ENCODE results near the gene ABCD1. TPM values are rescaled to one million over a fixed set of nuclear protein-coding genes. Genes with fewer than 3 reads are reported as not detected.

The ABCD1 gene
- total and polyA plus RNA-seq, 9 donors, result 1.4 to 11.1 (median 8.3) TPM

DNA sequence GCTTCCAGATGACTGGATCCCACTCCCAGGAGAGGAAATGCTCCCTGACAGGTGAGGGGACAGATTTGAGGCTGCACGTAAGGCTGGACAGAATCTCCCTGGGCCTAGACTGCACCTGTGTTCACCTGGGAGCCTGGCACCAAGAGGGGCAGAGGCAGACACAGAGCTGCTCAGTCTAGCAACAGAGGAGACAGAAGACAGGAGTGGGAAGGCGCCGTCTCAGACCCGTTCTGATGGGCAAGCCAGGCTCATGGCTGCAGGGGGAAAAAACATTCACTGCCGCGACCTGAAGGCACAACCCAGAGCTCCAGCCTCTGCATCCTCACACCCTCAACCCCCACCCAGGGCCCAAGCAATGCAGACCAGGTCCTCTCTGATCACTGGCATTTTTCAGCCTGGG lies 17.2 kb upstream of the ABCD1 start:
- TF ChIP-seq EP300 (IDR thresholded peaks at IDR 0.05), result no peak
- TF ChIP-seq, protein P1, sequence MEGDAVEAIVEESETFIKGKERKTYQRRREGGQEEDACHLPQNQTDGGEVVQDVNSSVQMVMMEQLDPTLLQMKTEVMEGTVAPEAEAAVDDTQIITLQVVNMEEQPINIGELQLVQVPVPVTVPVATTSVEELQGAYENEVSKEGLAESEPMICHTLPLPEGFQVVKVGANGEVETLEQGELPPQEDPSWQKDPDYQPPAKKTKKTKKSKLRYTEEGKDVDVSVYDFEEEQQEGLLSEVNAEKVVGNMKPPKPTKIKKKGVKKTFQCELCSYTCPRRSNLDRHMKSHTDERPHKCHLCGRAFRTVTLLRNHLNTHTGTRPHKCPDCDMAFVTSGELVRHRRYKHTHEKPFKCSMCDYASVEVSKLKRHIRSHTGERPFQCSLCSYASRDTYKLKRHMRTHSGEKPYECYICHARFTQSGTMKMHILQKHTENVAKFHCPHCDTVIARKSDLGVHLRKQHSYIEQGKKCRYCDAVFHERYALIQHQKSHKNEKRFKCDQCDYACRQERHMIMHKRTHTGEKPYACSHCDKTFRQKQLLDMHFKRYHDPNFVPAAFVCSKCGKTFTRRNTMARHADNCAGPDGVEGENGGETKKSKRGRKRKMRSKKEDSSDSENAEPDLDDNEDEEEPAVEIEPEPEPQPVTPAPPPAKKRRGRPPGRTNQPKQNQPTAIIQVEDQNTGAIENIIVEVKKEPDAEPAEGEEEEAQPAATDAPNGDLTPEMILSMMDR (IDR thresholded peaks at IDR 0.05), result no peak
- TF ChIP-seq POLR2A (IDR thresholded peaks at IDR 0.05), result no peak
- no peaks in the 10 kb centered on the region for H3K4me1 ChIP-seq (ENCODE audit: insufficient read depth)
- no peak for DNase-seq
- H3K9me3 ChIP-seq, result no peaks in the 10 kb centered on the region
- intact Hi-C loops (cut with DNase I), result no loop called here
- H3K27me3 ChIP-seq, result no peaks in the 10 kb centered on the region
- WGBS, 3 donors, result 88 to 94% (median 90%) methylated on average over 6 of the region's 6 CpGs
- no peaks in the 10 kb centered on the region for H3K36me3 ChIP-seq
- no peak overlapping the region for H3K27ac ChIP-seq
- no peak overlapping the region for H3K4me3 ChIP-seq

DNA sequence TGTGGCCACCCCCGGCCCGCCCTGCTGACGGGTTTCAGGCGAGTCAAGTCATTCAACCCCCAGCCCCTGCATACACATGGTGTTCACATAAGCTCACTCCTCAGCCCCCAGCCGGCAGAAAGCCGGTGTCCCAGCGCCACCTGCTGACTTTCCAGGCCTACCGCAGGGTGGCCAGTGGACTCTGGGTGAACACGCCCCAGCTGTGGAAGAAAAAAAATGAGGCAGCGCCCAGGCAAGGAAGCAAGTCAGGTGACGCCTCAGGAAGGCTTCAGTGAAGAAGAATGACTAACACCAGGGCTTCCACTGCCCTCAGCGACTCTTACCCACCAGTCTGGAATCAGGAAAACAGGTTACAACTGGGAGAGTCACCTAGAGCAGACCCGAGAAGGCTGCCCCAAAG lies 16.2 kb upstream of the ABCD1 start:
- H3K27ac ChIP-seq, result no peak overlapping the region
- H3K9me3 ChIP-seq, result no peaks in the 10 kb centered on the region
- H3K4me3 ChIP-seq, result no peak overlapping the region
- intact Hi-C loops (cut with DNase I), result no loop called here
- 19 to 24% (median 22%) methylated on average over 13 of the region's 13 CpGs for WGBS, 3 donors
- H3K36me3 ChIP-seq, result no peaks in the 10 kb centered on the region
- DNase-seq, result peak; percentile 52 to 74 (median 64)
- H3K4me1 ChIP-seq (ENCODE audit: insufficient read depth), result no peaks in the 10 kb centered on the region
- TF ChIP-seq POLR2A (IDR thresholded peaks at IDR 0.05), result no peak
- TF ChIP-seq, protein P1 (IDR thresholded peaks at IDR 0.05), result peak in 1 of 3 donors; percentile 14
- H3K27me3 ChIP-seq, result no peaks in the 10 kb centered on the region

DNA sequence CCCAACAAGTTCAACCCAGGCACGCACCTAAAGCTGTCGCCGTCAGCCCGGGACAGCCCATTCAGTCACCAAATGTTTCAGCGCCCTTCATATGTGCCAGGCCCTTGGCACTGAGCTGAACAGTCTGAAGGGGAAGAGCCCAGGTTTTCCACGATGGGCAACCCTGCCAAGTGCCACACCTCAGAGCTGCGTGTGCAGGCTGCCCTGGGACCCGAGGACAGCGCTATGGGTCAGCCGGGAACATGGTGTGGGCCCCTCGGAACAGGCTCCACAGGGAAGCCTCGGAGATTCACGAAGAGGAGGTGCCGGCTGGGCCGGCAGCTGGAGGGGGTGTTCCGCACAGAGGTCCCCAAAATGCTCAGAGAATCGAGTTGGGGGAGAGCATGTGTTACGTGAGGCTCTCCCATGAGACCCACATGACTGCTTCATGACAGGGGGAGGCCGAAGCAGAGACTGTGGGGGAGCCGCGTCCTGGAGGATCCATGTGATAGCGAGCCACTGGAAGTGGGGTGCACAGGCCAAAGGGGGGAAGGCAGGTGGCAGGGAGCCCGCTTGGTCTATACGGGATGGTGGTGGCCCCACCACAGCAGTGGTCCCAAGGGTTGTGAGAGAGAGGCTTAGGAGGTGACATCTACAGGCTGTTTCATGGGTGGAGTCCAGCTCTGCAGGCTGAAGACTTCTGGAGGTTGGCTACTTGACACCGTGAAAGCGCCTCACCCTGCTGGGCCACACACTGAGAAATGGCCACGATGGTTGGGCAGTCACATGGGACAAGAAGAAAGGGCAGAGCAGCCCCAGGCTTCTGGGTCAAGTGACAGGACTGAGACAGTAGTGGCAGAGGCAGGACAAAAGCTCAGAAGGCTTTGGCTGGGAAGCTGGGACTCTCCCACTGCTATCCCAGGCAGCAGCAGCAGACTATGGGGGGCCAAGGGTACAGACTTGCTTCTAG lies 14.7 kb upstream of the ABCD1 start:
- H3K4me3 ChIP-seq, result no peak overlapping the region
- no peaks in the 10 kb centered on the region for H3K9me3 ChIP-seq
- TF ChIP-seq EP300 (IDR thresholded peaks at IDR 0.05) (no peak), POLR2A (IDR thresholded peaks at IDR 0.05) (no peak)
- TF ChIP-seq, protein P1 (IDR thresholded peaks at IDR 0.05), result no peak
- WGBS, 3 donors, result 81 to 85% (median 83%) methylated on average over 27 of the region's 27 CpGs
- no peaks in the 10 kb centered on the region for H3K4me1 ChIP-seq (ENCODE audit: insufficient read depth)
- no peak for DNase-seq
- intact Hi-C loops (cut with DNase I), result no loop called here
- H3K36me3 ChIP-seq, result no peaks in the 10 kb centered on the region
- H3K27me3 ChIP-seq, result no peaks in the 10 kb centered on the region
- no peak overlapping the region for H3K27ac ChIP-seq

DNA sequence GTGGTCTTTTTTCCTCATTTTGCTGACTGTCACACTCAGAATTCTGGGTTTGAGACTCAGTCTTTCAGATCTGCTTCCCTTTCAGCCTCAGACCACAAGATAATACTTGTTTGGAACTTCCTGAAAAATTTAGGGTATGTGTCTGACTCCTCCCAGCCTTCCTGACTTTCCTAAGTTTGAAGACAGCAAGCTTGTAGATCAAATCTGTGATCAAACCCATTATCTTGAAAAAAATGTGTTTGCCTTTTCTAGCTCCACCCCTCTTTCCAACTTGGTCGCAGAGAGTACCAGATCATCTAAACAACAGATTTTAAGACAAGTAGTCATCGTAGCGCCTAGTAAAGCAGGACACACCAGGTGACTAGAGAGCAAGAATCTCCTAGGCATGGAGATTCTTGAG lies 10.4 kb upstream of the ABCD1 start:
- H3K27ac ChIP-seq, result no peak overlapping the region
- intact Hi-C loops (cut with DNase I), result no loop called here
- WGBS, 3 donors, result 78 to 88% (median 81%) methylated on average over 3 of the region's 3 CpGs
- DNase-seq, result no peak
- no peaks in the 10 kb centered on the region for H3K9me3 ChIP-seq
- H3K4me1 ChIP-seq (ENCODE audit: insufficient read depth), result no peaks in the 10 kb centered on the region
- no peaks in the 10 kb centered on the region for H3K36me3 ChIP-seq
- H3K27me3 ChIP-seq, result no peaks in the 10 kb centered on the region
- no peak overlapping the region for H3K4me3 ChIP-seq
- TF ChIP-seq, protein P1 (IDR thresholded peaks at IDR 0.05), result no peak
- no peak for TF ChIP-seq POLR2A (IDR thresholded peaks at IDR 0.05)
- no peak for TF ChIP-seq EP300 (IDR thresholded peaks at IDR 0.05)

Measured in ovary (tissue), 9 donors.